Activated T-cell treated with anti-CD3 and anti-CD28 coated beads, Interleukin-2, amount 50 U/mL, for 72 hours (primary cell): ENCODE data around the gene EAF2. TPM values are rescaled to one million over a fixed set of nuclear protein-coding genes. Genes with fewer than 3 reads are reported as not detected.
A peak's percentile ranks its signal among the peaks of the same experiment; 100 is the strongest.

Experiments used
- ATAC-seq, 2 donors: fragments of 150-1000 bp; cut with Tn5 transposase; replicated peaks in 1 of 2; 2 replicates each; pipeline ENCODE4 v1.10.0; 2021; ENCODE audit warnings: moderate library complexity in 2 of 2, mild to moderate bottlenecking in 1 of 2
- DNase-seq, 2 donors: peaks; one replicate each; pipeline ENCODE4 v3.0.0; 2021 to 2022; ENCODE audit warnings: mixed read lengths in 1 of 2
- H3K27ac Mint-ChIP-seq: one replicate; pipeline ENCODE4 v1.8.0; 2022; ENCODE audit warnings: mild to moderate bottlenecking, moderate library complexity, mixed read lengths
- H3K27me3 Mint-ChIP-seq: one replicate; pipeline ENCODE4 v1.8.0; 2022; ENCODE audit warnings: low read depth, mixed read lengths
- H3K36me3 Mint-ChIP-seq, 2 donors: one replicate each; pipeline ENCODE4 v1.8.0; 2022; ENCODE audit warnings: mixed read lengths in 2 of 2, mild to moderate bottlenecking in 1 of 2; ENCODE audit not compliant: insufficient read depth in 2 of 2
- H3K4me1 Mint-ChIP-seq: one replicate; pipeline ENCODE4 v1.8.0; 2022; ENCODE audit warnings: low read depth, mixed read lengths
- H3K4me3 Mint-ChIP-seq, 2 donors: one replicate each; pipeline ENCODE4 v1.8.0; 2022; ENCODE audit warnings: mild to moderate bottlenecking in 2 of 2, mixed read lengths in 2 of 2, moderate library complexity in 2 of 2
- H3K9me3 Mint-ChIP-seq, 2 donors: one replicate each; pipeline ENCODE4 v1.8.0; 2022; ENCODE audit warnings: mixed read lengths in 2 of 2
- total RNA-seq, 2 donors: library from RNA; stranded (reverse); gene quantifications; one replicate each; pipeline ENCODE4 v1.2.3, GENCODE V29; 2022

Gene EAF2
- total RNA-seq, 2 donors from 2014 or later, result 14.2 to 17.9 TPM

DNA sequence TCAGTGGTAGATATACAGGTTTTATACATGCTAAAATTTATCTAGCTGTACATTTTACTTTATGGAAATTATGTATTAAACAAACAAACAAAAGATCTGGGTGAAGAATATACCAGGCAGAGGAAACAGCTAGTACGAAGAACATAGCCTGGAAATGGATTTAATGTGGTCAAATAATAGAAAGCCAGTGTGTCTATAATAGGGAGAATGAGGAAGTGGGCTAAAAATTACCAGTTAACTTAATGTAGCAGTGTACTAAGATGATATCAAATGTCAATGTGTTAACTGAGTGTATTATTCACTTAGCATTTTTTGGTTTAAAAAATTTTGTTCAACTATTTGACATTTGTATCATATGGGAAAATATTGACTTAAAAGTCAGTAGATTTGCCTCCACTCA lies 36.4 kb downstream of the EAF2 start:
- DNase-seq, result no peak
- no peaks in the 10 kb centered on the region for H3K27me3 Mint-ChIP-seq
- no peaks in the 10 kb centered on the region for H3K4me1 Mint-ChIP-seq
- no peak for ATAC-seq
- H3K27ac Mint-ChIP-seq, result no peak overlapping the region
- peaks cover 0 to 5% of the 10 kb centered on the region in 2 donors for H3K36me3 Mint-ChIP-seq
- H3K9me3 Mint-ChIP-seq, result no peaks in the 10 kb centered on the region
- no peak overlapping the region for H3K4me3 Mint-ChIP-seq

DNA sequence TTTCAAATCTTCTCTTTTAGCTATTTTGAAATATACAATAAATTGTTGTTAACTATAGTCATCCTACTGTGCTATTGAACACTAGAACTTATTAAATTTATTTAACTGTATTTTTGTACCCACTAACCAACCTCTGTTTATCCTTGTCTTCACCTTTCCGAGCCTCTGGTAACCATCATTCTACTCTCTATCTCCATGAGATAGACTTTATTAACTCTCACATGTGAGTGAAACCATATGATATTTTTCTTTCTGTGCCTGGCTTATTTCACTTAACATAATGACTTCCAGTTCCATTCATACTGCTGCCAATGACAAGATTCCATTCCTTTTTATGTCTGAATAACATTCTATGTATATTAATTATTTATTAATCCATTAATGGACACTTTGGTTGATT lies 43.4 kb downstream of the EAF2 start:
- Mint-ChIP-seq H3K4me3 (no peak overlapping the region), H3K4me1 (no peaks in the 10 kb centered on the region), H3K27me3 (no peaks in the 10 kb centered on the region), H3K36me3 (no peaks in the 10 kb centered on the region), H3K27ac (no peak overlapping the region), H3K9me3 (no peaks in the 10 kb centered on the region)
- DNase-seq (no peak), ATAC-seq (no peak)

DNA sequence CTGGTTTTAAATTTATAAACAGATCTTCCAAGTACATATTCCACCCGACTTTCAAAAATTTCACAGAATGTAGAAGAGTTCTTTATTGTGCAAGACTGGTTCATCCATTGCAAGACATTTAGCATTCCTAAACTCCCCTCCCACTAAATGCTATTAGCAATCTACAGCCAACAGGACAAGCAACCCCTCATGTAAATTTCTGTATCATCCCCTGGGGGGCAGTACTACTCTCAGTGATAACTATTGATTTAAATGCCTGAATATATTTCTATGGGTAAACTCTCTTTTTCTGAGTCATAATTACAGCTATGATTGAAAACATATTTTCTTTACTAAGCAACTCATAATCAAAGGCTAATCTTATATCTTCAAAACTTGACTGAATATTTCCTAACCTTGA lies 48.5 kb downstream of the EAF2 start:
- Mint-ChIP-seq H3K4me3 (no peak overlapping the region), H3K4me1 (no peaks in the 10 kb centered on the region)

DNA sequence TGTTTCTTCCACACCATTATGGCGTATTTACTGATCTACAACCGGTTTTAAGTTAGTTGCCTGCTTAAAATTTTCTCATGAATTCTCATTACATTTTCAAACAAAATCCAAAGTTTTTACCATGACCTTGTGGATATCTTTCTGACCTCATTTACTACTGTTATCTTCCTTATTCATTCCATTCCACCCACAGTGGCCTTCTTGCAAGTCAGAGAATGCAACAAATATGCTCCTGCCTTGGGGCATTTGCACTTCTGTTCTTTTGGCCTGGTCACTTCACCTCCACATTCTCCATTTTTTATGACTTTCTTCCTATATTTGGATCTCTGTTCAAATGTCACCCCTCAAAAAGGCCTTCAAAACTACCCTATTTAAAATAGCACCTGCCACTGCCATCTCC lies 50.4 kb downstream of the EAF2 start:
- no peak for DNase-seq
- H3K27ac Mint-ChIP-seq, result peak overlapping the region; percentile 45
- H3K9me3 Mint-ChIP-seq, result no peaks in the 10 kb centered on the region
- H3K4me1 Mint-ChIP-seq, result no peaks in the 10 kb centered on the region
- no peaks in the 10 kb centered on the region for H3K36me3 Mint-ChIP-seq
- ATAC-seq, result no peak
- no peak overlapping the region for H3K4me3 Mint-ChIP-seq
- no peaks in the 10 kb centered on the region for H3K27me3 Mint-ChIP-seq

More for the DNA sequence above, 48.5 kb downstream of the EAF2 start:
- H3K9me3 Mint-ChIP-seq, result no peaks in the 10 kb centered on the region
- ATAC-seq, result peak; percentile 49 to 73
- H3K36me3 Mint-ChIP-seq, result no peaks in the 10 kb centered on the region
- peak; percentile 3 to 14 for DNase-seq
- H3K27ac Mint-ChIP-seq, result no peak overlapping the region
- H3K27me3 Mint-ChIP-seq, result no peaks in the 10 kb centered on the region

DNA sequence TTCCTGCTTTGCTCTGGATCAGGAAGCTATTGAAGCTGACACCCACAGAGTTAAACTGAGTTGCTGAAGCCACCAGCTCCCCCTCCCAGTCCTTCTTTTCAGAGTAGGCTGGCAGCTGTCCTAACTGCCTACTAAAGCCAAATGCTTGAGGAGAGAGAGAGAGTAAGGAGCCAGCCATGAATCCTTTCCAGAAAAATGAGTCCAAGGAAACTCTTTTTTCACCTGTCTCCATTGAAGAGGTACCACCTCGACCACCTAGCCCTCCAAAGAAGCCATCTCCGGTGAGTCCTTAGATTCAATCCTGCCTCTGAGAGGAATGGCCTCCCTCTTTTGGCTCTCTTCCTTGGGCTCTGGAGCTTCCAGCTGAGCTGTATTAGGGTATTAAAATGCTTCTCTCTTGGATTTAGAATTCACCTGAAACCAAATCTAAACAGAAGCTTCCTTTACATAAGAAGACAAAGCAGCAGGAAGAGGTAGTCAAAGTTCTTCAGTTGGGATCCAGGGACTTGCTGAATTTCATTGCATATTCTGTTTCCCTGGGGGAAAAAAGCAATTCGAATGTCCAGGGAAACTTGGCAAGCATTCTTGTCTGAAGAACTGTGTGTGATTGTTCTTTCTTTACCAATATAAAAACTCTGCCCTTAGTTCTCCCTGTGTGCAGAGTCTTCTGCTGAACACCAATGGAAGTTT lies 59.4 kb downstream of the EAF2 start, which contains the start of gene SLC15A2:
TSS of gene SLC15A2 (plus strand) at position 101 of the 690 bp plus-strand sequence. CDS start at position 177, 76 bp downstream.
- Mint-ChIP-seq H3K4me3 (no peak within 1 kb of the TSS), H3K27ac (no peak within 1 kb of the TSS), H3K4me1 (no peaks in the 10 kb centered on the region), H3K9me3 (no peaks in the 10 kb centered on the region), H3K27me3 (no peaks in the 10 kb centered on the region), H3K36me3 (no peaks in the 10 kb centered on the region)
- DNase-seq (no peak), ATAC-seq (no peak)

DNA sequence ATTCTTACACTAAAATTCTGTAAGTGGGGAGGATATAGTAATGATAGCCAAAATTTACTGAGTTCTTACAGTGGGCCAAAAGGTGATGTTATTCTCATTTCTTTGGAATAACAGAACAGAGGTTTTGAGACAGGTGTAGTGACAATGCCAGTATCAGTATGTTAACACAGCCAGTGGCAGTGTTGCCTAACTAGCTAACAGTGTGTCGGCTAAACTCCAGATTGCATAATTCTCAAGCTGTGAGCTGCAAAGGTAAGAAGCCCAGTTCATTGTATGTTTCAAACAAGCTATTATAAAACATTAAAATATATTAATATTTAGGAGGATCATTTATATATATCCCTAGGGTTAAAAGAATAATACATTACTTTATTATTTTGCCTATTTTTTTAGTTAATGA lies 60.1 kb downstream of the EAF2 start:
- no peak overlapping the region for H3K27ac Mint-ChIP-seq
- no peaks in the 10 kb centered on the region for H3K9me3 Mint-ChIP-seq
- ATAC-seq (no peak), DNase-seq (no peak)
- no peaks in the 10 kb centered on the region for H3K36me3 Mint-ChIP-seq
- H3K4me3 Mint-ChIP-seq, result no peak overlapping the region
- no peaks in the 10 kb centered on the region for H3K27me3 Mint-ChIP-seq
- H3K4me1 Mint-ChIP-seq, result no peaks in the 10 kb centered on the region

DNA sequence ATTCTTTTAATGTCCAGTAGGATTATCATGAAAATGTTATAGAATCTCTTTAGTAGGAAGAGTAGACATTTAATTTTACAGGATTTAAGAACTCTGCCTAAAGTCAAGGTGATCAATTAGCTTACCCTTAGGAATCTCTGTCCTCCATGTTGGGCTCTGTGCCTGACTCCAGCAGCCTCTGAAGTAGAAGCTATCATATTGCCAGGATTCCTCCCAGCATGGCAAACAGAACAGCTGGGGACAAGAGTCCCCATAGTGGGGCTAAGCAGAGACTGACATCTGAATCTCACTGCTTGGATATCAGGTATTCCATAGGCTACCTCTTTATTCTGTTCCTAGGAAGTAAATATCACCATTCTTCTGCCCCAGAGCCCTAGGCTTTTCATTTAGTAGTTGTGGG lies 60.7 kb downstream of the EAF2 start:
- Mint-ChIP-seq H3K27me3 (no peaks in the 10 kb centered on the region), H3K4me3 (no peak overlapping the region), H3K9me3 (no peaks in the 10 kb centered on the region), H3K36me3 (no peaks in the 10 kb centered on the region), H3K27ac (no peak overlapping the region), H3K4me1 (no peaks in the 10 kb centered on the region)
- DNase-seq, result no peak
- no peak for ATAC-seq

DNA sequence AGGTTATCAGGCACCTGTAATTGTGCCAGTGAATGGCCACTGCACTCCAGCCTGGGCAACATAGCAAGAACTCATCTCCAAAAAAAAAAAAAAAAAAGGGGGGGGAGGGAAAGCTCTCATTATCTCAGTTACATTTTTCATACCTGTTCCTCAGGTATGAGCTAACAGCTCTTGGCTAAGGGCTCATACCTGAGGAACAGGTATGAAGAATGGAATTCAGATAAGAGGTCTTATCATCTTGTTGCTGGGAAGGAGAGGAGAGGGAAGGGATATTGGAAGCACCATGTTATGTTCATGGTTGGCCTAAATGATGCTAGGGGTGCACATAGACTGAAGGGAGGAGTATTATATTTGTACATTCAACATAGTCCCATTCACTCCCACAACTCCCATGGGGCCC lies 61.8 kb downstream of the EAF2 start:
- Mint-ChIP-seq H3K27ac (no peak overlapping the region), H3K27me3 (no peaks in the 10 kb centered on the region), H3K4me1 (no peaks in the 10 kb centered on the region), H3K4me3 (no peak overlapping the region), H3K9me3 (no peaks in the 10 kb centered on the region), H3K36me3 (no peaks in the 10 kb centered on the region)
- DNase-seq (no peak), ATAC-seq (no peak)

DNA sequence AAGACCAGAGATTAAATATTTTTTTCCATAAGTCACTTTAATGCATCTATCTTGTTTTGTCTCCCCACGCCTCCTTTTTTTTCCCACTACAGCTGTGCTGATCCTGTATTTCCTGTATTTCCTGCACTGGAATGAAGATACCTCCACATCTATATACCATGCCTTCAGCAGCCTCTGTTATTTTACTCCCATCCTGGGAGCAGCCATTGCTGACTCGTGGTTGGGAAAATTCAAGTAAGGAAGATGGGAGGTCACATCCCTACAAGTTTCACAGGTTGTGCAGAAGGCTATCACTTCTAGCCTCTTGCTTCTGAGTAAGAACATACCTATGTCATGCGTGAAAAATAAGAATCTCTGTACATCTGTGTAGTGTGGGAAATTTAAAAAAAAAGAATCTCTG lies 62.3 kb downstream of the EAF2 start:
- Mint-ChIP-seq H3K27me3 (no peaks in the 10 kb centered on the region), H3K4me1 (no peaks in the 10 kb centered on the region), H3K4me3 (no peak overlapping the region), H3K27ac (no peak overlapping the region), H3K36me3 (no peaks in the 10 kb centered on the region), H3K9me3 (no peaks in the 10 kb centered on the region)
- ATAC-seq (no peak), DNase-seq (no peak)

DNA sequence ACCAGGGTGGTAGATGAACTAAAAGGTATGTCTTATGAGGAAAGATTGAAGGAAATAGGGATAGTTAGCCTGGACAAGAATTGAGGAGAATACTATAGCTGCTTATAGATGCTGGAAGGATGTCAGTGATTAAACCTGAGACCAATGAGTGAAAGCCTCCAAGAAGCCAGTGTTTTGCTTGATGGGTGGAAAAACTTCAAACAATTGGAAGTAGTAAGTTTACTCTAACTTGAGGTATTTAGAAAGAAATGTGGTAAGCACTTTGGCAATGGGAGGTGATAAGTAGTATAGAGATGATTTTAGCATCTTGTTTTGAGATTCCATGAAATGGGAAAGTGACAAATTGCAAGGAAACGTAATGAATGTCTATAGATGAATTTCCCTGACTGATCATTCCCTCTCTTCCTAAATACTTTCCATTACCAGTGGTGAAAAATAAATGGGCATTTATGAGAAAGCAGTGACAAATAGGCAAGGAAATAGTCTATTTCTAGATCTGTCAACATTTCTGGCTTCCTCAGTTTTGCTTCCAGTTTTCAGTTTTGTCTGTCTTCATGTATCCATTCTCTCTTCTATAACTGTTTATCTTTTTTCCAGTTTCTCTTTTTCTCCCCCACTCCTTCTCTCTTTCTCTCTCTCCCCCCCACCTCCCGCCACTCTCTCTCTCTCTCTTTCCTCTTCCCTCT lies 78.4 kb downstream of the EAF2 start:
- DNase-seq, result no peak
- H3K27me3 Mint-ChIP-seq, result no peaks in the 10 kb centered on the region
- peaks cover 1 to 3% of the 10 kb centered on the region in 2 donors for H3K36me3 Mint-ChIP-seq
- H3K4me3 Mint-ChIP-seq, result peak overlapping the region in 1 of 2 donors; percentile 8
- H3K4me1 Mint-ChIP-seq, result peaks cover 12% of the 10 kb centered on the region
- ATAC-seq, result peak; percentile 46 to 74
- H3K27ac Mint-ChIP-seq, result peak overlapping the region; percentile 39
- peaks cover 2% of the 10 kb centered on the region in 2 donors for H3K9me3 Mint-ChIP-seq

DNA sequence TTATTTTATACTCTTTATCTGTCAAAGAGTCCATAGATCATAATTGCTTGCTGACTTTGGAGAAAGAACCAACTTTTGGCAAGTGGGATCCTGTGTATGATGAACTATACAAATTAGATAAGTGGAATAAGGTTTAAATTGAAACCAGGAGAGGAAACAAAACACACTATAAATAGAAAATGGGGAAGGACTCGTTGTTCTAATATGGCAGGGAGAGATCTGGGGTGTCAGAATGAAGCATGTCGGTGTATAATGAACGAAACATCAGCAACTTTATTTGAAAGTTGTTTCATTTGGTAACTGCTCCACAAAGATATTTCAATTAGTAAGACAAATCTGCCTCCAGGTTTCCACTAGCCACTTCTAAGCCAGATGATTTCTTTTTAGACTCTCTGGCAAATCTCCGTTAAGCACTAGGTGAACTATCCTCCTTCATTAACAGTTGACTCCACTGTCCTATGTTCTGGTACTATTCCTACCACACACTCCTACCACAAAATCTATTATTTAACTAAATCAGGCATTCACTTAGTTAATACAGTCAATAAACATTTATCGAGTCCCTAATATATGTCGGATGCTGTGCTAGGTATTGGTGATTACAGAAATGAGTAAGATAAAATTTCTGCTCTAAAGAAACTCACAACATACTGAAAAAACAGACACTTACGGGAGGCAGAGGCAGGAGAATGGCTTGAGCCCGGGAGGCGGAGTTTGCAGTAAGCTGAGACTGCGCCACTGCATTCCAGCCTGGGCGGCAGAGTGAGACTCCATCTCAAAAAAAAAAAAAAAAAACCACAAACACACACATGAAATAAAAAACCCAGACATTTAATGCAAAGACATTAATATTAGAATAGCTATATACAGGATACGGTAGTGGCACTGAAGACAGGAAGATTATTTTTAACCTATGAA lies 79.3 kb downstream of the EAF2 start:
- H3K9me3 Mint-ChIP-seq, result peaks cover 1 to 2% of the 10 kb centered on the region in 2 donors
- no peaks in the 10 kb centered on the region for H3K36me3 Mint-ChIP-seq
- H3K27ac Mint-ChIP-seq, result peak overlapping the region; percentile 26
- peaks cover 12% of the 10 kb centered on the region for H3K4me1 Mint-ChIP-seq
- no peaks in the 10 kb centered on the region for H3K27me3 Mint-ChIP-seq
- peak overlapping the region in 1 of 2 donors; percentile 8 for H3K4me3 Mint-ChIP-seq
- DNase-seq (no peak), ATAC-seq (no peak)

DNA sequence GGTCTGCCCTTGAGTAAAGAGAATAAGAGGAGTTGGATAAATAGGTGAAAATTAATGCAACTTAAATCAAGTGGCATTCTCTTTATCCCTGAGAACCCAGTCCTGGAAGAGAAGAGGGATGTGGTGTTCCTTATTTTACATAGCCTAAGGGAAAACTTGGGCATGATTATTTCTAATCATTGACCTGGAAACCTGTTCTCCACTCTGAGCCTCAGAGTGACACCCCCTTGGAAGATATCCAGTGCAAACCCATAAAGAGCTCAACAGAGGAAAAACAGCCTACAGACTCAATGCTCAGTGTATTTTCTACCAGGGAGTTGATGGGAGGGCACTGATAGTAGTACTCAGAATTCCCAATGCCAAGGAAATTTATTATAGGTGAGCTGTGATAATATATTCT lies 81.2 kb downstream of the EAF2 start:
- Mint-ChIP-seq H3K4me1 (peaks cover 12% of the 10 kb centered on the region), H3K27ac (no peak overlapping the region), H3K4me3 (no peak overlapping the region), H3K36me3 (no peaks in the 10 kb centered on the region), H3K27me3 (no peaks in the 10 kb centered on the region), H3K9me3 (peaks cover 0 to 1% of the 10 kb centered on the region in 2 donors)
- DNase-seq (no peak), ATAC-seq (no peak)
